GM12878 (cell line): ENCODE measurements around the gene COL17A1. TPM values are rescaled to one million over a fixed set of nuclear protein-coding genes. Genes with fewer than 3 reads are reported as not detected.

Experiments
- ATAC-seq: fragments of 200-7000 bp; cut with Tn5 transposase; 3 replicates; pipeline ENCODE4 v1.9.1; 2020; ENCODE audit warnings: mild to moderate bottlenecking, moderate library complexity
- BruUV-seq: library from RNA; stranded (reverse); fragments of 400-500 nt; replicated peaks from 2 replicates; lab custom pipeline; 2021; lab: Mats Ljungman, UMichigan
- CTCF ChIA-PET: fragments of 300-600 bp; sonication (Branson Sonifier 250); formaldehyde crosslinking; extraction: SDS; loops from one replicate; lab custom pipeline; 2021; ENCODE audit warnings: inconsistent platforms; lab: Yijun Ruan, JAX
- POLR2A ChIA-PET: fragments of 350-600 bp; formaldehyde crosslinking; extraction: SDS; loops from one replicate; lab custom pipeline; 2021; ENCODE audit warnings: inconsistent platforms; lab: Charles Lee
- RAD21 ChIA-PET: fragments of 300-600 bp; sonication (Branson Sonifier 250); formaldehyde crosslinking; loops from one replicate; lab custom pipeline; 2023; ENCODE audit warnings: antibody characterized with exemption; ENCODE audit not compliant: unreplicated experiment; lab: Charles Lee
- SMC1A ChIA-PET: fragments of 300-600 bp; sonication (Branson Sonifier 250); formaldehyde crosslinking; loops from one replicate; lab custom pipeline; 2023; ENCODE audit not compliant: unreplicated experiment, uncharacterized antibody; lab: Charles Lee
- DNase-seq: peaks from one replicate; pipeline ENCODE4 v3.0.0-alpha.2; 2011; ENCODE audit warnings: low read depth, low spot score
- FAIRE-seq: peaks from 3 replicates; lab custom pipeline; 2011; peaks lifted over from hg19 to GRCh38; lab: Jason Lieb, UNC
- H2AFZ ChIP-seq: 2 replicates; pipeline ENCODE4 v1.6.0; 2011; ENCODE audit warnings: low read depth, low read length, control low read depth; ENCODE audit not compliant: control insufficient read depth
- H3K27ac ChIP-seq: 2 replicates; pipeline ENCODE4 v1.5.1; 2011; ENCODE audit warnings: control low read depth; ENCODE audit not compliant: control insufficient read depth, insufficient read depth
- H3K27me3 ChIP-seq, 2 experiments: replicated peaks in 1 of 2; 2 replicates each; pipeline versions ENCODE4 v1.6.0 to v1.6.1; 2011; ENCODE audit warnings: low read length in 1 of 2; ENCODE audit not compliant: control insufficient read depth in 2 of 2, insufficient read depth in 2 of 2
- H3K36me3 ChIP-seq, 2 experiments: 2 replicates each; pipeline ENCODE4 v1.5.1; 2011; ENCODE audit warnings: low read length in 1 of 2; ENCODE audit not compliant: control insufficient read depth in 2 of 2, insufficient read depth in 2 of 2
- H3K4me1 ChIP-seq: 2 replicates; pipeline ENCODE4 v1.6.1; 2011; ENCODE audit warnings: mild to moderate bottlenecking, low read length, moderate library complexity, mixed read lengths; ENCODE audit not compliant: control insufficient read depth, insufficient read depth
- H3K4me2 ChIP-seq: 2 replicates; pipeline ENCODE4 v1.6.0; 2011; ENCODE audit warnings: control low read depth; ENCODE audit not compliant: control insufficient read depth, insufficient read depth
- H3K4me3 ChIP-seq: fragments of 200-600 bp; sonication (generic); 2 replicates; pipeline ENCODE4 v1.5.1; 2016
- H3K79me2 ChIP-seq: 2 replicates; pipeline ENCODE4 v1.6.0; 2011; ENCODE audit warnings: low read length; ENCODE audit not compliant: control insufficient read depth, insufficient read depth
- H3K9ac ChIP-seq: 2 replicates; pipeline ENCODE4 v1.8.0; 2011; ENCODE audit warnings: low read length, control low read depth, mixed read lengths; ENCODE audit not compliant: control insufficient read depth, insufficient read depth
- H3K9me3 ChIP-seq: replicated peaks from 3 replicates; pipeline ENCODE4 v1.5.1; 2011; ENCODE audit warnings: mild to moderate bottlenecking, low read length; ENCODE audit not compliant: control insufficient read depth, insufficient read depth
- H4K20me1 ChIP-seq: 2 replicates; pipeline ENCODE4 v1.6.0; 2011; ENCODE audit not compliant: control insufficient read depth, insufficient read depth
- ASH2L ChIP-seq: fragments of 300-600, 200-600 bp; sonication (generic); IDR thresholded peaks from 2 replicates; pipeline ENCODE4 v1.6.1; 2017; ENCODE audit warnings: low read depth, mild to moderate bottlenecking, borderline replicate concordance
- BHLHE40 ChIP-seq, 2 experiments: fragments of 450-650 bp in 1 of 2; IDR thresholded peaks; 2 replicates each; pipeline ENCODE4 v1.6.1; 2011 to 2017; ENCODE audit warnings: low read depth in 2 of 2, borderline replicate concordance in 1 of 2, improper control_type of control experiment in 1 of 2, low read length in 1 of 2, mild to moderate bottlenecking in 1 of 2
- CEBPB ChIP-seq, 2 experiments: fragments of 150-350 bp in 1 of 2; IDR thresholded peaks; 2 replicates each; pipeline ENCODE4 v1.6.1; 2012 to 2014; ENCODE audit warnings: low read depth in 2 of 2, low read length in 2 of 2, borderline replicate concordance in 1 of 2, inconsistent platforms in 1 of 2
- CHD4 ChIP-seq: fragments of 200-600 bp; sonication (generic); IDR thresholded peaks from 2 replicates; pipeline ENCODE4 v1.6.1; 2016; ENCODE audit warnings: mild to moderate bottlenecking
- FOS ChIP-seq: IDR thresholded peaks from 3 replicates; pipeline ENCODE4 v1.6.1; 2011; ENCODE audit warnings: borderline replicate concordance; ENCODE audit not compliant: insufficient read length; ENCODE audit errors: extremely low read depth
- PML ChIP-seq: IDR thresholded peaks from 2 replicates; pipeline ENCODE4 v1.6.1; 2012; ENCODE audit warnings: low read length, inconsistent platforms
- RELA ChIP-seq: fragments of 450-650 bp; IDR thresholded peaks from 2 replicates; pipeline ENCODE4 v1.8.0; 2014; ENCODE audit warnings: borderline replicate concordance; ENCODE audit not compliant: partially characterized antibody
- SMARCA5 ChIP-seq: fragments of 450-650 bp; IDR thresholded peaks from 2 replicates; pipeline ENCODE4 v1.6.1; 2017; ENCODE audit warnings: mild to moderate bottlenecking
- TARDBP ChIP-seq: IDR thresholded peaks from 2 replicates; pipeline ENCODE4 v1.6.1; 2016; ENCODE audit warnings: borderline replicate concordance
- ZNF622 ChIP-seq: fragments of 450-650 bp; IDR thresholded peaks from 2 replicates; pipeline ENCODE4 v1.6.1; 2017; ENCODE audit warnings: mild to moderate bottlenecking, inconsistent platforms
- WGBS: methylation state at CpG from one replicate; pipeline ENCODE4 v1.1.6; 2016; ENCODE audit warnings: low lambda C conversion rate; ENCODE audit not compliant: insufficient replicate concordance, insufficient coverage; ENCODE audit errors: missing lambda C conversion rate; 5-methylcytosine and 5-hydroxymethylcytosine counted together
- in situ Hi-C: fragments of 300-500 bp; cut with MboI; formaldehyde crosslinking; loops from 9 replicates; pipeline ENCODE4 v1.14.3; 2018; ENCODE audit warnings: mixed read lengths
- intact Hi-C: fragments of 100-400 bp; cut with micrococcal nuclease; formaldehyde crosslinking; loops from one replicate; pipeline ENCODE4 v1.14.2; 2022; ENCODE audit not compliant: unreplicated experiment
- polyA plus RNA-seq, 11 experiments: library from polyadenylated mRNA; depleted of rRNA in 4 of 11; unstranded in 6 of 11; stranded (reverse) in 5 of 11; fragments of >200 nt; fragmentation: Nextera tagmentation in 4 of 11; fragmentation: Illumina TruSeq in 1 of 11; extraction: Ambion mirVana in 4 of 11; extraction: Trizol in 1 of 11; gene quantifications; 1 replicate in 1 of 11; 2 replicates in 10 of 11; pipeline versions ENCODE4 v1.2.1 to v1.2.3, GENCODE V29; 2011 to 2016; ENCODE audit warnings: inconsistent platforms in 2 of 11, missing spikeins in 2 of 11, low read depth in 1 of 11
- total RNA-seq, 4 experiments: library from RNA; depleted of rRNA in 3 of 4; stranded (reverse); fragments of >200 nt in 3 of 4; fragmentation: Illumina TruSeq in 1 of 4; extraction: Trizol in 1 of 4; gene quantifications; 2 replicates each; pipeline versions ENCODE4 v1.2.1 to v1.2.3, GENCODE V29; 2013 to 2021

The COL17A1 gene
- total and polyA plus RNA-seq, 10 of the 15 experiments (the other 5 are each of a cell fraction or from before 2014, with no cell fraction given): 0.08 to 0.22 TPM; not detected in 8

GRCh38 chr10:104120512-104120902, 34.8 kb upstream of the COL17A1 start:
- CTCF ChIA-PET: interaction anchor here (0.7 to 9.4 kb wide), 14 partner anchors 8 to 231 kb away, joined by 3 to 151 read pairs (median 6); no protein-coding TSS in a partner anchor
- POLR2A ChIA-PET: interaction anchor here (0.6 to 4.3 kb wide), 11 partner anchors 10 to 728 kb away, joined by 3 to 36 read pairs (median 6); partner anchors contain the start of gene SLK
- Histone ChIP-seq H3K27me3 (no peaks in the 10 kb centered on the region; a peak in 1 of 4 replicates), H3K27ac (peak overlapping the region; percentile 94), H3K9ac (peak overlapping the region; percentile 99), H3K9me3 (no peaks in the 10 kb centered on the region), H3K79me2 (peaks cover 8% of the 10 kb centered on the region; the same call in 1 of the 2 replicates), H3K4me1 (peaks cover 11% of the 10 kb centered on the region; the same call in 1 of the 2 replicates), H3K4me2 (peak overlapping the region; percentile 94), H3K36me3 (no peaks in the 10 kb centered on the region), H3K4me3 (peak overlapping the region; percentile 87), H2AFZ (peak overlapping the region; percentile 95), H4K20me1 (no peaks in the 10 kb centered on the region)
- DNase-seq: no peak
- BruUV-seq: no TSS peak
- TF ChIP-seq PML: 0 out of 2 replicates have a peak, but pooled peaks have one; percentile 29
- 0 out of 2 replicates have a peak, but pooled peaks have one; percentile 18 for TF ChIP-seq ASH2L
- TF ChIP-seq ZNF622: no peak
- peak in 1 of 2 experiments; percentile 60; a peak in 1 of 4 replicates for TF ChIP-seq CEBPB (IDR thresholded peaks at IDR 0.05; ENCODE audit: borderline replicate concordance in 1 of 2, low read depth in 2 of 2, low read length in 2 of 2)
- TF ChIP-seq TARDBP: no peak
- no peak for TF ChIP-seq CHD4
- TF ChIP-seq RELA: no peak
- TF ChIP-seq BHLHE40 (IDR thresholded peaks at IDR 0.05; ENCODE audit: borderline replicate concordance in 1 of 2, low read depth in 2 of 2, low read length in 1 of 2): no peak
- no peak for TF ChIP-seq FOS
- peak; percentile 74 for TF ChIP-seq SMARCA5
- in situ Hi-C loops (loop anchor here (5.0 kb wide), 1 partner anchor 153 kb away; the partner anchor contains the start of gene SLK), intact Hi-C loops (loop anchor here (5.0 to 10.0 kb wide), 5 partner anchors 138 to 426 kb away; partner anchors contain the start of genes CFAP58, GSTO2 and STN1)
- FAIRE-seq: no peak
- no peak for ATAC-seq
- SMC1A ChIA-PET: interaction anchor here (0.7 to 6.3 kb wide), 9 partner anchors 8 to 156 kb away, joined by 3 to 58 read pairs (median 5); no protein-coding TSS in a partner anchor
- WGBS: 0% methylated on average over 2 of the region's 2 CpGs
- RAD21 ChIA-PET: interaction anchor here (1.0 to 6.2 kb wide), 13 partner anchors 8 to 233 kb away, joined by 3 to 46 read pairs (median 6); no protein-coding TSS in a partner anchor
